HL-60/S4 treated with retinoic acid at 250 ng/mL for 4 days and 3 days (cell line): ENCODE measurements around the gene BRD3.

Experiments
- in situ Hi-C: fragments of 300-500 bp; cut with MboI; formaldehyde crosslinking; loops from 2 replicates; pipeline ENCODE4 v1.7.0; 2022; ENCODE audit warnings: low sequenced_read_pairs

BRD3 gene

GRCh38 chr9:134024828-134025605 is 42.8 kb downstream of the BRD3 start, which contains the start of gene BRD3OS:
BRD3OS (plus strand) TSS chr9:134025481; CDS start chr9:134026748, 1,267 bp downstream.
- in situ Hi-C loops = no loop called here

- in situ Hi-C loops = no loop called here
These were observed 43.5 kb downstream of the BRD3 start for GRCh38 chr9:134024214-134024792.

GRCh38 chr9:134014946-134015345 is 52.9 kb downstream of the BRD3 start:
- in situ Hi-C loops = no loop called here

GRCh38 chr9:134011401-134011800 is 56.4 kb downstream of the BRD3 start:
- in situ Hi-C loops = no loop called here

- in situ Hi-C loops = no loop called here
These were observed 57.3 kb downstream of the BRD3 start for GRCh38 chr9:134010310-134011173.

- in situ Hi-C loops = no loop called here
These were observed 60.3 kb downstream of the BRD3 start for GRCh38 chr9:134007571-134007970.

- in situ Hi-C loops = no loop called here
These were observed 60.7 kb downstream of the BRD3 start for GRCh38 chr9:134007150-134007549.

- in situ Hi-C loops = no loop called here
These were observed 62.4 kb downstream of the BRD3 start for GRCh38 chr9:134005381-134005780.

GRCh38 chr9:134004881-134005280 is 62.9 kb downstream of the BRD3 start:
- in situ Hi-C loops = no loop called here

GRCh38 chr9:134004131-134004873 is 63.5 kb downstream of the BRD3 start:
- in situ Hi-C loops = no loop called here

GRCh38 chr9:134003237-134003636 is 64.6 kb downstream of the BRD3 start:
- in situ Hi-C loops = no loop called here

GRCh38 chr9:134002796-134003195 is 65.0 kb downstream of the BRD3 start:
- in situ Hi-C loops = no loop called here

GRCh38 chr9:133999851-134000265 is 68.0 kb downstream of the BRD3 start:
- in situ Hi-C loops = loop anchor here (10.0 kb wide), 1 partner anchor 215 kb away; no protein-coding TSS in a partner anchor

GRCh38 chr9:133998915-133999595 is 68.8 kb downstream of the BRD3 start:
- in situ Hi-C loops = loop anchor here (10.0 kb wide), 1 partner anchor 214 kb away; no protein-coding TSS in a partner anchor

GRCh38 chr9:133997584-133997983 is 70.2 kb downstream of the BRD3 start:
- in situ Hi-C loops = loop anchor here (10.0 kb wide), 1 partner anchor 213 kb away; no protein-coding TSS in a partner anchor

GRCh38 chr9:133996531-133997520 is 71.0 kb downstream of the BRD3 start:
- in situ Hi-C loops = loop anchor here (10.0 kb wide), 1 partner anchor 212 kb away; no protein-coding TSS in a partner anchor

- in situ Hi-C loops = loop anchor here (10.0 kb wide), 1 partner anchor 210 kb away; no protein-coding TSS in a partner anchor
These were observed 72.6 kb downstream of the BRD3 start for GRCh38 chr9:133995012-133995896.
